Lung (tissue), 12 donors: ENCODE results near the gene LINC00305. TPM values are rescaled to one million over a fixed set of nuclear protein-coding genes. Genes with fewer than 3 reads are reported as not detected.

Experiments
- ATAC-seq: fragments of 200-7000 bp; cut with Tn5 transposase; one replicate; pipeline ENCODE4 v1.9.1; 2020; ENCODE audit warnings: moderate number of reproducible peaks; ENCODE audit not compliant: insufficient read depth, low FRiP score
- DNase-seq, 3 donors: peaks; one replicate each; pipeline ENCODE4 v3.0.0-alpha.2; 2013 to 2017
- H3K27ac ChIP-seq, 2 donors: one replicate each; pipeline ENCODE4 v1.5.1; 2013; ENCODE audit warnings: mild to moderate bottlenecking in 2 of 2, moderate library complexity in 2 of 2, control low read depth in 1 of 2, inconsistent platforms in 1 of 2, low read depth in 1 of 2, low read length in 1 of 2
- H3K27me3 ChIP-seq, 3 donors: one replicate each; pipeline ENCODE4 v1.5.1; 2013; ENCODE audit warnings: low read length in 2 of 3; ENCODE audit not compliant: control insufficient read depth in 3 of 3, insufficient read depth in 3 of 3
- H3K36me3 ChIP-seq, 4 donors: one replicate each; pipeline ENCODE4 v1.5.1; 2013; ENCODE audit warnings: low read length in 4 of 4, mild to moderate bottlenecking in 1 of 4, moderate library complexity in 1 of 4; ENCODE audit not compliant: control insufficient read depth in 4 of 4, insufficient read depth in 4 of 4
- H3K4me1 ChIP-seq, 5 donors: one replicate each; pipeline ENCODE4 v1.5.1; 2013; ENCODE audit warnings: low read length in 5 of 5, mild to moderate bottlenecking in 2 of 5, moderate library complexity in 1 of 5; ENCODE audit not compliant: control insufficient read depth in 5 of 5, insufficient read depth in 5 of 5
- H3K4me3 ChIP-seq: one replicate; pipeline ENCODE4 v1.5.1; 2013; ENCODE audit warnings: mild to moderate bottlenecking, control low read depth, moderate library complexity
- H3K9ac ChIP-seq, 2 donors: one replicate each; pipeline ENCODE4 v1.5.1; 2013; ENCODE audit warnings: low read length in 2 of 2, control low read depth in 1 of 2; ENCODE audit not compliant: insufficient read depth in 1 of 2
- H3K9me3 ChIP-seq, 4 donors: one replicate each; pipeline ENCODE4 v1.5.1; 2013; ENCODE audit warnings: low read length in 3 of 4, mild to moderate bottlenecking in 1 of 4, moderate library complexity in 1 of 4; ENCODE audit not compliant: control insufficient read depth in 4 of 4, insufficient read depth in 3 of 4
- WGBS, 2 donors: extraction: QIAGEN DNeasy Blood & Tissue Kit; methylation state at CpG; one replicate each; pipeline ENCODE4 v1.1.7; 2013; 5-methylcytosine and 5-hydroxymethylcytosine counted together
- polyA plus RNA-seq, 2 donors: library from polyadenylated mRNA; stranded (reverse); fragments of 200-250 nt; gene quantifications; one replicate each; pipeline ENCODE4 v1.2.1, GENCODE V29; 2013
- total RNA-seq, 2 donors: library from RNA; depleted of rRNA in 1 of 2; stranded (reverse); fragments of >200 nt in 1 of 2; gene quantifications; one replicate each; pipeline ENCODE4 v1.2.1, GENCODE V29; 2014 to 2021
- TF ChIP-seq, protein P1 (sequence below): IDR thresholded peaks from 2 replicates; pipeline ENCODE4 v1.5.1; 2012; ENCODE audit warnings: mild to moderate bottlenecking; ENCODE audit errors: control extremely low read depth, extremely low read depth
- donor health status: control.
- donor health status: control.
- donor health status: Bipolar disorder and iron deficiency.
- donor health status: healthy.
- donor health status: DM: yes; HTN: yes; CAD: no.

Gene LINC00305
- total and polyA plus RNA-seq, 4 donors: 0.44 TPM; not detected in 3

DNA sequence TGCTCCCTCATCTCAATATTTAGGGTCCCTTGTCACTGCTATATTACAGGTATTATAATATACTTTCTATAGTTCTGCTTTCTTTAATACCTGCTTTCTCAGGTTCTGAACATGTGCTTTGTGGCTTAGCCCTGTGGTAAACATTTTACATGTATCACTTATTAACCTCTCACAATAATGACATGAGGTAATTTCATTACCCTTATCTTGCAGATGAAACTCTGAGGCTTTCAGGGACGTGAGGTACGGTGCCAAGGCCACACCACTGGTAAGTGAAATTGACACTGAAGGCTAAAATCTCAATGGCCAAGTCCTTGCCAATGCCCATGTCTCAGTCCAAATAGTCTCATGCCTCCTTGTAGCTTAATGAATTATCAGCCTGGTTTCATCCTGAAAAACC lies 21.7 kb downstream of the LINC00305 start:
- ATAC-seq: no peak
- Histone ChIP-seq H3K27me3 (no peaks in the 10 kb centered on the region), H3K9ac (no peak overlapping the region), H3K4me1 (no peaks in the 10 kb centered on the region), H3K9me3 (no peaks in the 10 kb centered on the region), H3K36me3 (no peaks in the 10 kb centered on the region), H3K4me3 (no peak overlapping the region), H3K27ac (no peak overlapping the region)
- DNase-seq: no peak
- TF ChIP-seq, protein P1, sequence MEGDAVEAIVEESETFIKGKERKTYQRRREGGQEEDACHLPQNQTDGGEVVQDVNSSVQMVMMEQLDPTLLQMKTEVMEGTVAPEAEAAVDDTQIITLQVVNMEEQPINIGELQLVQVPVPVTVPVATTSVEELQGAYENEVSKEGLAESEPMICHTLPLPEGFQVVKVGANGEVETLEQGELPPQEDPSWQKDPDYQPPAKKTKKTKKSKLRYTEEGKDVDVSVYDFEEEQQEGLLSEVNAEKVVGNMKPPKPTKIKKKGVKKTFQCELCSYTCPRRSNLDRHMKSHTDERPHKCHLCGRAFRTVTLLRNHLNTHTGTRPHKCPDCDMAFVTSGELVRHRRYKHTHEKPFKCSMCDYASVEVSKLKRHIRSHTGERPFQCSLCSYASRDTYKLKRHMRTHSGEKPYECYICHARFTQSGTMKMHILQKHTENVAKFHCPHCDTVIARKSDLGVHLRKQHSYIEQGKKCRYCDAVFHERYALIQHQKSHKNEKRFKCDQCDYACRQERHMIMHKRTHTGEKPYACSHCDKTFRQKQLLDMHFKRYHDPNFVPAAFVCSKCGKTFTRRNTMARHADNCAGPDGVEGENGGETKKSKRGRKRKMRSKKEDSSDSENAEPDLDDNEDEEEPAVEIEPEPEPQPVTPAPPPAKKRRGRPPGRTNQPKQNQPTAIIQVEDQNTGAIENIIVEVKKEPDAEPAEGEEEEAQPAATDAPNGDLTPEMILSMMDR: no peak
- WGBS, 2 donors: 88 to 96% methylated on average over 2 of the region's 2 CpGs

DNA sequence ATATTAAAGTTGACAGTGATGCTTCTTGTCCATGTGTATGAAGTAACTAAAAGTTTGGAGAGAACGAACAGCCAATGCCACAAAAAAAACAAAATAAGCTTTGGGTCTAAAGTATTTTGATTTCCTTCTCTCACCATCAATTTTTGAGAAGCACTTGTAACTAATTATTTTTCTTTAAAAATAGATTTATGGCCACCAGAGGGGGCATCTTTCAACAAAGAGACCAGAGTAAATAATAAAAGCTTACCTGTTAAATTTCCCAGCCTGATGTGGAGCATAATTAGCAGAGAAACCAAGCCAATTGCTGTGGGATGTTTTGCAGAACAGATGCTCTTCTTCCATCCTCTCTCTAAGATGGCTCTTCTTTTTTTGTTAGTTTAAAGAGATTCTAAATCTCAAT lies 29.0 kb downstream of the LINC00305 start:
- Histone ChIP-seq H3K4me3 (no peak overlapping the region), H3K27ac (no peak overlapping the region), H3K9ac (no peak overlapping the region), H3K27me3 (no peaks in the 10 kb centered on the region), H3K4me1 (no peaks in the 10 kb centered on the region), H3K36me3 (no peaks in the 10 kb centered on the region), H3K9me3 (no peaks in the 10 kb centered on the region)
- DNase-seq (peak in 1 of 3 donors; percentile 10), ATAC-seq (no peak)
- WGBS, 2 donors: 81 to 91% methylated on average over 1 of the region's 1 CpG
- TF ChIP-seq, protein P1: no peak

DNA sequence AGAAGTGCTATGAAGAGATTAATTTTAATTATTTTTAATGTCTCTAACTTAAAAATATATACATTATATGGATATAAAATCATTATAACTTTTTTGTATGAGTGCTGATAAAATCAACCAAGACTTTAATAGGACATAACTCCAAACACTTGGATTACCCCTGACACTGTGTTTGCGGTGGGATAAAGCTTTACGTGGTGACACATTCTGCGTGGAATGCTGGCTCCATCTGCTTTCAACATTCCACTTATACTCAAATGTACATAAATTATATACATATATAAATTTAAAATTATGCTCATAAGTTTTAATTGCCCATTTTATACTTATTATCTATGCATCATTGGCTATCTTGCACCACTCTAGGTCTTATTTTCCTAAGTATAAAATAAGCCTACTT lies 30.5 kb downstream of the LINC00305 start:
- Histone ChIP-seq H3K27ac (no peak overlapping the region), H3K9me3 (no peaks in the 10 kb centered on the region), H3K27me3 (no peaks in the 10 kb centered on the region), H3K4me3 (no peak overlapping the region), H3K36me3 (no peaks in the 10 kb centered on the region), H3K9ac (no peak overlapping the region), H3K4me1 (no peaks in the 10 kb centered on the region)
- TF ChIP-seq, protein P1: no peak
- DNase-seq: no peak
- ATAC-seq: no peak
- WGBS, 2 donors: 93 to 94% methylated on average over 3 of the region's 3 CpGs

DNA sequence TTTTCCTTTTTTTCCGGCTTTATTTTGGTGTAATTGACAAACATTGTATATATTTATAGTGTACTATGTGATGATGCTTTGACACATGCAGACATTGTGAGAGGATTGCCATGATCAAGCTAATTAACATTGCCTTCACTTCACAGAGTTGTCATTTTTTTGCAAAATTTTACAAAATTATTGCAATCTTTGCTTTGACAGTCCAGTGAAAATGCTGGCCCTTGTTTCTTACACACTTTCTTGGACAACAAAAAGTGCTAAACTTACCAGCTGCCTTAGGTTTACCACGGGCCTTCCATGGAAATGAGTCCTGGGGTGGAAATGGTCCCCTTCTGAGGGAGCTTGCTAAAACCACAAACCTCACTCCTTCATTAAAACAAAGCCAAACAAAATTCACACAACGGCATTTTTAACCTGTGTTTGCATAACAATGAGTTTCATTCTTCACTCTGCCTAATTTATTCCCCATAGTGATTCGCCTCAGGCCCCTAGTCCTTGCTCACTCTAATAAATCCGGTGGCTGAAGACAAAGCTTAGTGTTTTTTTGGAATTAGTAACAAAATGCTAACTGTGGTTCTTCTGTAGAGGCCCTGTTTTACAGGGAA lies 32.2 kb downstream of the LINC00305 start:
- TF ChIP-seq, protein P1: no peak
- ATAC-seq (no peak), DNase-seq (no peak)
- Histone ChIP-seq H3K9ac (no peak overlapping the region), H3K9me3 (no peaks in the 10 kb centered on the region), H3K27ac (no peak overlapping the region), H3K4me1 (no peaks in the 10 kb centered on the region), H3K27me3 (no peaks in the 10 kb centered on the region), H3K36me3 (no peaks in the 10 kb centered on the region), H3K4me3 (no peak overlapping the region)
- WGBS, 2 donors: 65 to 68% methylated on average over 5 of the region's 5 CpGs
